Measurements from ENCODE around the gene PGLYRP3. TPM values are rescaled to one million over a fixed set of nuclear protein-coding genes. Genes with fewer than 3 reads are reported as not detected.

The PGLYRP3 gene, protein sequence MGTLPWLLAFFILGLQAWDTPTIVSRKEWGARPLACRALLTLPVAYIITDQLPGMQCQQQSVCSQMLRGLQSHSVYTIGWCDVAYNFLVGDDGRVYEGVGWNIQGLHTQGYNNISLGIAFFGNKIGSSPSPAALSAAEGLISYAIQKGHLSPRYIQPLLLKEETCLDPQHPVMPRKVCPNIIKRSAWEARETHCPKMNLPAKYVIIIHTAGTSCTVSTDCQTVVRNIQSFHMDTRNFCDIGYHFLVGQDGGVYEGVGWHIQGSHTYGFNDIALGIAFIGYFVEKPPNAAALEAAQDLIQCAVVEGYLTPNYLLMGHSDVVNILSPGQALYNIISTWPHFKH
- total RNA-seq = not detected in 2 replicates

DNA sequence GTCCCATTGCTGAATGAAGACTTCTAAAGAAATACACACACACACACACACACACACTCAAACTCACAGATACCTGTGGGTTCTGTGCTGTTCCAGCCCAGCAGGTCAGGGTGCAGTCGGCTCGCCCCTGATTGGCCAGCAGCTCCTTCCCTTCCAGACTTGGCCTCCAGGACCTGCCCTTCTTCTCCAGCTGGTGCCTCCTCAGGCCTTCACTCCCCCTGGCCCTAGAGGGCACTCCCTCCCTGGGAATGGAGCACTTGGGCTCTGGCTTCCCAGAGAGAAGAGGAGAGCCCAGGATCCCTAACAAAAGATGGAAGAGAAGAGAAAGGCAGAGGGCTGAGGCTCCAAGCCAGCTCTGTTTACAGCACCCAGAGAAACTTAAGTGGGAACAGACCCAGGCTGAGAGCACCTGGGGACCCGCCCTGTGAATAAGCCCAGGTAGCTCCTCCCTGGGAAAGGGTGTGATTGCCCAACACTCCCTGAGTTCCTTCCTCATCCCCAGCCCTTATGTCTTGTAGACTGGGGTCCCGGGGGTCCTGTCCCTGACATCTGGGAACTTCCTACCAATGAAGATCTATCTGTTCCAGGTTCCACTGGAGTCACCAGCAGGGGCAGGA, at the start of gene PGLYRP3:
Gene PGLYRP3, minus strand, starts transcription at position 383 of the 617 bp plus-strand sequence. CDS start 2,287 bp downstream, outside the sequence.

DNA sequence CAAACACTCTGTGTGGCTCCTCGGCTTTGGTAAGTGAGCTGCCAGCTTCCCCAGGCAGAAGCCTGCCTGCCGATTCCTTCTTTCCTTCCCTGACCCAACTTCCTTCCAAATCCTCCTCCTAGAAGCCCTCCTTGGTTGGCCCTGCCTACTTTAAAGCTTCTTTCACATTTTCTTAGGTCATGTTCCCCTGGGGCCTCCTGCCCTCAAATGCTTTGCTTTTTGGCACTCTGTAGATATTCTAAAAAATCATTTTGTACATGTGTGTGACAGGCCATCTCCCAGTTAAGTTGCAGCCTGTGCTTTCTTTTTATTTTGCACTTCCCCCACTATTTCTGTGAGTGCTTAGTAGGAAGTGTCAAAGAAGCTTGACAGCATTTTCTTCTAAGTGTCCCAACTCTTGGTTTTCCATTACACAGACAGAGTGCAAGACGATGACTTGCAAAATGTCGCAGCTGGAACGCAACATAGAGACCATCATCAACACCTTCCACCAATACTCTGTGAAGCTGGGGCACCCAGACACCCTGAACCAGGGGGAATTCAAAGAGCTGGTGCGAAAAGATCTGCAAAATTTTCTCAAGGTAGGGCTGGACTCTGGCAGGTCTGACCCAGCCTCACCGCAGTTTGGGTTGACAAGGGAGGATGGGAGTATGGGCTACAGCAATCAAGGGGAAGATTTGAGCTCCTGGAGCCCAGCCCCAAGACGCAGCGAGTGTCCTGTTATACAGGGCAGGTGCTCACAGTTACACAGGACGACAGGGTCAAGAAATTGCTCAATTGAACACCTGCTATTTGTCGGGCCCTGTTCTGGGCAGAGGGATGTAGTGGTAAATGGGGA, 45.3 kb upstream of the PGLYRP3 start, which contains the start of gene S100A9:
Gene S100A9, plus strand, starts transcription at position 2 of the 838 bp plus-strand sequence. Its CDS starts 430 bp downstream, at position 432.

DNA sequence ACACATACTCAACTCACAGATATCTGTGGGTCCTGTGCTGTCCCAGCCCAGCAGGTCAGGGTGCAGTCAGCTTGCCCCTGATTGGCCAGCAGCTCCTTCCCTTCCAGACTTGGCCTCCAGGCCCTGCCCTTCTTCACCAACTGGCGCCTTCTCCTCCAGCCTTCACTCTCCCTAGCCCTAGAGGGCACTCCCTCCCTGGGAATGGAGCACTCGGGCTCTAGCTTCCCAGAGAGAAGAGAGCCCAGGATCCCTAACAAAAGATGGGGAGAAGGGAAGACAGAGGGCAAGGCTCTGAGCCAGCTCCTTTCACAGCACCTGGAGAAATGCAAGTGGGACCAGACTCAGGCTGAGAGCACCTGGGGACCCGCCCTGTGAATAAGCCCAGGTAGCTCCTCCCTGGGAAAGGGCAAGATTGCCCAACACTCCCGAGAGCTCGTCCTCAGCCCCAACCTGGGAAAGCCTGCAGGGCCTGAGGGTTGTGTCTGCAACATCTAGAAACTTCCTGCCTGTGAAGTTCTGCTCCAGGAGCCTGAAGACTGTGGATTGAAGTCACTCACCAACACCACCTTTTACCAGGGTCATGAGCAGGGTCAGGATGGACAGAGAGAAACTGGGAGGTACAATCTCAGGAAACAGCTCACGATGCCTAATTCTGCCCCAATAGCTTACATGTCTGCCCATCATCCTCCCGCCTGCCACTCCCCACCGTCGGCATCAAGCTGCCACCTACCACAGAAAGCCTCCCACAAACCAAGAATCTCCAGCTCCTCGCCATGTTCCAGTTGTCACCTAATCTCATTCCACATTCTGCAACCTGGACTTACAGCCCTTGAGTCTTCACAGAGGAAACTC, 36.0 kb upstream of the PGLYRP3 start, which contains the start of gene PGLYRP4:
Gene PGLYRP4, minus strand, starts transcription at position 331 of the 852 bp plus-strand sequence. CDS start 909 bp downstream, outside the sequence.

DNA sequence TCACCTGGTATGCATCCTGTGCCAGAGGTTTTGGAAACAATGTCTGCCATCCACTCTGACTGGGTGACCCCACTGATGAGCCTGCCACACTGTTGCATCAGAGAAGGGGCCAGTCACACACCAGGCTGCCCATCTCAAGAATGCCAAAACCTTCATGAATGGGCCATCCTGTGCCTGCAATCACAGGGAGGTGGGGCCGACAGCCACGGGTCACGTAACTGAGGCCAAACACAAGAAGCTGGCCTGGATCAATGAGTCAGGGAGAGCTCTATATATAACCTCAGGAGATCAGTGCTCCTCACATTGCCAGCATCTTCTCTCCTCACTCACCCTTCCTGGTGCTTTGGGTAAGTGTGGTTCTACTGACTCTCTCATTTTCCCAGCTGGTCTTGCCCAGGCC, 53.4 kb downstream of the PGLYRP3 start, which contains the start of gene LORICRIN:
Gene LORICRIN, plus strand, starts transcription at position 301 of the 400 bp plus-strand sequence. CDS start 1,263 bp downstream, outside the sequence.

Other genes starting within 250 kb of the PGLYRP3 start
- not detected in 2 replicates for gene SPRR2B, start 241.3 kb downstream of the PGLYRP3 start, total RNA-seq
- not detected in 2 replicates for gene SPRR2E, start 218.4 kb downstream of the PGLYRP3 start, total RNA-seq
- gene SPRR2F, start 199.4 kb downstream of the PGLYRP3 start, total RNA-seq = not detected in 2 replicates
- not detected in 2 replicates for gene SPRR2G, start 162.1 kb downstream of the PGLYRP3 start, total RNA-seq
- not detected in 2 replicates for gene LELP1, start 109.5 kb downstream of the PGLYRP3 start, total RNA-seq
- not detected in 2 replicates for gene PRR9, start 95.4 kb downstream of the PGLYRP3 start, total RNA-seq
- gene LORICRIN, start 53.3 kb downstream of the PGLYRP3 start, total RNA-seq = not detected in 2 replicates
- not detected in 2 replicates for gene PGLYRP4, start 35.9 kb upstream of the PGLYRP3 start, total RNA-seq
- gene S100A9, start 44.9 kb upstream of the PGLYRP3 start, total RNA-seq = not detected in 2 replicates
- gene S100A12, start 62.7 kb upstream of the PGLYRP3 start, total RNA-seq = not detected in 2 replicates
- gene S100A8, start 78.1 kb upstream of the PGLYRP3 start, total RNA-seq = not detected in 2 replicates
- not detected in 2 replicates for gene S100A7A, start 103.6 kb upstream of the PGLYRP3 start, total RNA-seq
- not detected in 2 replicates for gene S100A7, start 147.7 kb upstream of the PGLYRP3 start, total RNA-seq
- 1,776 and 1,851 TPM in 2 replicates for gene S100A6, start 223.0 kb upstream of the PGLYRP3 start, total RNA-seq
- not detected in 2 replicates for gene S100A5, start 228.0 kb upstream of the PGLYRP3 start, total RNA-seq
- gene S100A4, start 232.9 kb upstream of the PGLYRP3 start, total RNA-seq = 514 and 844 TPM in 2 replicates
- gene S100A3, start 236.3 kb upstream of the PGLYRP3 start, total RNA-seq = 2.8 and 8.6 TPM in 2 replicates